Measurements from ENCODE around the gene KIRREL3.

DNA sequence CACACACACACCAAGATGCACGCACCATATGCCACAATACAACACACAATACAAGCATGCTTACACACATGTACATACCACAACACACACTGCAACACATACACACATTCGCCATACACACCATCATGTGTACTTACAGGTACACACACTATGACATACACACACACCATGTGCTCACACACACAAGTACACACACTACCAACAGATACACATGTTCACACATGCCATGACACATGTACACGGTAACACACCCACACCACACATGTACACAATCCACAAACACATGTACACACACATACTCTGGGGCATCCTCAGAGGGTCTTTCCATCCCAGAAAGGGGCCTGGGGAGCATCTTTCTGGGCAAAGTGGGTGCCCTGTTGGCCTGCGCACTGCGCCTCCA is 562.8 kb downstream of the KIRREL3 start:
- TF ChIP-seq POLR2A (IDR thresholded peaks at IDR 0.05; ENCODE audit: low read depth, low read length) (no peak), EZH2 (IDR thresholded peaks at IDR 0.05; ENCODE audit: borderline replicate concordance, low read depth, low read length, severe bottlenecking) (no peak), FOS (IDR thresholded peaks at IDR 0.05; ENCODE audit: borderline replicate concordance, insufficient read depth, low read length) (no peak), MYC (IDR thresholded peaks at IDR 0.05; ENCODE audit: low read depth, low read length) (no peak), JUN (IDR thresholded peaks at IDR 0.05; ENCODE audit: borderline replicate concordance, insufficient read depth, insufficient read length, low read depth) (no peak), POLR2AphosphoS5 (IDR thresholded peaks at IDR 0.05; ENCODE audit: insufficient read depth, low read depth, low read length) (no peak), GATA2 (IDR thresholded peaks at IDR 0.05; ENCODE audit: insufficient read depth, insufficient read length, low read depth, low read length) (no peak)
- TF ChIP-seq, protein P1, sequence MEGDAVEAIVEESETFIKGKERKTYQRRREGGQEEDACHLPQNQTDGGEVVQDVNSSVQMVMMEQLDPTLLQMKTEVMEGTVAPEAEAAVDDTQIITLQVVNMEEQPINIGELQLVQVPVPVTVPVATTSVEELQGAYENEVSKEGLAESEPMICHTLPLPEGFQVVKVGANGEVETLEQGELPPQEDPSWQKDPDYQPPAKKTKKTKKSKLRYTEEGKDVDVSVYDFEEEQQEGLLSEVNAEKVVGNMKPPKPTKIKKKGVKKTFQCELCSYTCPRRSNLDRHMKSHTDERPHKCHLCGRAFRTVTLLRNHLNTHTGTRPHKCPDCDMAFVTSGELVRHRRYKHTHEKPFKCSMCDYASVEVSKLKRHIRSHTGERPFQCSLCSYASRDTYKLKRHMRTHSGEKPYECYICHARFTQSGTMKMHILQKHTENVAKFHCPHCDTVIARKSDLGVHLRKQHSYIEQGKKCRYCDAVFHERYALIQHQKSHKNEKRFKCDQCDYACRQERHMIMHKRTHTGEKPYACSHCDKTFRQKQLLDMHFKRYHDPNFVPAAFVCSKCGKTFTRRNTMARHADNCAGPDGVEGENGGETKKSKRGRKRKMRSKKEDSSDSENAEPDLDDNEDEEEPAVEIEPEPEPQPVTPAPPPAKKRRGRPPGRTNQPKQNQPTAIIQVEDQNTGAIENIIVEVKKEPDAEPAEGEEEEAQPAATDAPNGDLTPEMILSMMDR (IDR thresholded peaks at IDR 0.05; ENCODE audit: extremely low read depth in 1 of 2, insufficient read depth in 1 of 2, low read depth in 1 of 2, low read length in 2 of 2) = no peak
- TF ChIP-seq, protein P2, sequence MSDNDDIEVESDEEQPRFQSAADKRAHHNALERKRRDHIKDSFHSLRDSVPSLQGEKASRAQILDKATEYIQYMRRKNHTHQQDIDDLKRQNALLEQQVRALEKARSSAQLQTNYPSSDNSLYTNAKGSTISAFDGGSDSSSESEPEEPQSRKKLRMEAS (IDR thresholded peaks at IDR 0.05; ENCODE audit: insufficient read depth, insufficient read length) = peak; percentile 70

All from endothelial cell of umbilical vein (primary cell).